PC-3 (cell line): ENCODE data around the gene PDCD11. TPM values are rescaled to one million over a fixed set of nuclear protein-coding genes. Genes with fewer than 3 reads are reported as not detected.

Source experiments
- ATAC-seq: fragments of 200-7000 bp; cut with Tn5 transposase; 2 replicates; pipeline ENCODE4 v1.9.1; 2020; ENCODE audit warnings: mild to moderate bottlenecking, moderate library complexity
- BruUV-seq: library from RNA; stranded (reverse); fragments of 400-500 nt; replicated peaks from 2 replicates; lab custom pipeline; 2021; lab: Mats Ljungman, UMichigan
- CTCF ChIA-PET: fragments of 300-600 bp; sonication (Branson Sonifier 250); formaldehyde crosslinking; loops from one replicate; lab custom pipeline; 2022; ENCODE audit warnings: antibody characterized with exemption; lab: Charles Lee
- POLR2A ChIA-PET: fragments of 300-600 bp; sonication (Branson Sonifier 250); formaldehyde crosslinking; loops from one replicate; lab custom pipeline; 2022; ENCODE audit warnings: antibody characterized with exemption; ENCODE audit not compliant: unreplicated experiment; lab: Charles Lee
- DNase-seq: peaks from one replicate; pipeline ENCODE4 v3.0.0-alpha.2; 2015
- H2AFZ ChIP-seq: fragments of 300-600 bp; sonication (generic); 2 replicates; pipeline ENCODE4 v1.6.0; 2016; ENCODE audit warnings: antibody characterized with exemption, low read length
- H3F3A ChIP-seq: fragments of 300-600 bp; sonication (generic); one replicate; pipeline ENCODE4 v1.6.0; 2017; ENCODE audit warnings: antibody characterized with exemption, low read length, control low read depth, mild to moderate bottlenecking; ENCODE audit not compliant: unreplicated experiment
- H3K27ac ChIP-seq: fragments of 300-600 bp; sonication (generic); 2 replicates; pipeline ENCODE4 v1.5.1; 2016; ENCODE audit warnings: mild to moderate bottlenecking, low read length
- H3K27me3 ChIP-seq: fragments of 300-600 bp; sonication (generic); 2 replicates; pipeline ENCODE4 v1.6.1; 2016; ENCODE audit warnings: low read length, mixed read lengths
- H3K36me3 ChIP-seq: fragments of 300-600 bp; sonication (generic); 2 replicates; pipeline ENCODE4 v1.6.1; 2016; ENCODE audit warnings: low read depth, mixed run types, low read length, mixed read lengths
- H3K4me1 ChIP-seq: fragments of 300-600 bp; sonication (generic); 2 replicates; pipeline ENCODE4 v1.5.1; 2016; ENCODE audit warnings: low read length; ENCODE audit not compliant: insufficient read depth
- H3K4me2 ChIP-seq: fragments of 300-600 bp; sonication (generic); 2 replicates; pipeline ENCODE4 v1.6.0; 2016; ENCODE audit warnings: low read length
- H3K4me3 ChIP-seq: fragments of 300-600 bp; sonication (generic); 2 replicates; pipeline ENCODE4 v1.5.1; 2016; ENCODE audit warnings: mild to moderate bottlenecking, low read length, mixed read lengths
- H3K79me2 ChIP-seq: fragments of 300-600 bp; sonication (generic); 2 replicates; pipeline ENCODE4 v1.6.1; 2017; ENCODE audit warnings: low read length, mixed read lengths
- H3K9ac ChIP-seq: fragments of 300-600 bp; sonication (generic); 2 replicates; pipeline ENCODE4 v1.6.0; 2016; ENCODE audit warnings: mild to moderate bottlenecking, low read length
- H3K9me2 ChIP-seq: fragments of 300-600 bp; sonication (generic); replicated peaks from 2 replicates; pipeline ENCODE4 v1.6.1; 2016; ENCODE audit warnings: mixed run types, low read length, mixed read lengths
- H3K9me3 ChIP-seq: fragments of 300-600 bp; sonication (generic); 2 replicates; pipeline ENCODE4 v1.6.1; 2016; ENCODE audit warnings: low read length, mixed read lengths
- H4K20me1 ChIP-seq: fragments of 300-600 bp; sonication (generic); 2 replicates; pipeline ENCODE4 v1.6.1; 2016; ENCODE audit warnings: low read length, mixed read lengths
- CTCF ChIP-seq: fragments of 300-600 bp; sonication (generic); conservative IDR thresholded peaks from 2 replicates; pipeline ENCODE4 v1.5.1; 2017; ENCODE audit warnings: antibody characterized with exemption, low read depth, mild to moderate bottlenecking, low read length
- EZH2 ChIP-seq: fragments of 300-600 bp; sonication (generic); IDR thresholded peaks from one replicate; pipeline ENCODE4 v1.6.1; 2017; ENCODE audit warnings: antibody characterized with exemption, mild to moderate bottlenecking, low read length; ENCODE audit not compliant: unreplicated experiment
- EZH2phosphoT487 ChIP-seq: fragments of 300-600 bp; sonication (generic); IDR thresholded peaks from 2 replicates; pipeline ENCODE4 v1.6.1; 2018; ENCODE audit warnings: mild to moderate bottlenecking, antibody characterized with exemption, low read length, borderline replicate concordance
- intact Hi-C: fragments of 100-400 bp; cut with micrococcal nuclease; formaldehyde crosslinking; loops from 2 replicates; pipeline ENCODE4 v1.9.0; 2023
- total RNA-seq: library from RNA; depleted of rRNA; stranded (reverse); fragments of >200 nt; gene quantifications from 2 replicates; pipeline ENCODE4 v1.2.3, GENCODE V29; 2014

The PDCD11 gene
- total RNA-seq, 1 experiment from 2014 or later: 41.9 TPM

GRCh38 chr10:103458720-103459119 is 62.3 kb downstream of the PDCD11 start, which contains the start of gene CALHM1:
Gene CALHM1 (minus strand): TSS chr10:103458900. CDS start chr10:103458751, 149 bp downstream.
- intact Hi-C loops: no loop called here
- H3K9me2 ChIP-seq: no peaks in the 10 kb centered on the region
- no peak within 1 kb of the TSS for H3K4me3 ChIP-seq
- no peaks in the 10 kb centered on the region for H3K9me3 ChIP-seq
- ChIA-PET POLR2A (no interaction called here), CTCF (no interaction called here)
- no peaks in the 10 kb centered on the region for H3K79me2 ChIP-seq
- no peaks in the 10 kb centered on the region for H3K36me3 ChIP-seq
- ATAC-seq: no peak
- no peaks in the 10 kb centered on the region for H4K20me1 ChIP-seq
- TF ChIP-seq EZH2 (no peak), CTCF (no peak), EZH2phosphoT487 (no peak)
- H3K27ac ChIP-seq: no peak within 1 kb of the TSS
- H3F3A ChIP-seq: no peaks in the 10 kb centered on the region
- DNase-seq: no peak
- BruUV-seq: no TSS peak
- no peak within 1 kb of the TSS for H3K4me2 ChIP-seq
- no peaks in the 10 kb centered on the region for H3K27me3 ChIP-seq
- H3K9ac ChIP-seq: no peak within 1 kb of the TSS
- no peak within 1 kb of the TSS for H2AFZ ChIP-seq
- no peaks in the 10 kb centered on the region for H3K4me1 ChIP-seq

GRCh38 chr10:103459615-103460014 is 63.2 kb downstream of the PDCD11 start:
- no peak overlapping the region for H3K9ac ChIP-seq
- H3K79me2 ChIP-seq: no peaks in the 10 kb centered on the region
- H2AFZ ChIP-seq: no peak overlapping the region
- no peak overlapping the region for H3K4me2 ChIP-seq
- no peaks in the 10 kb centered on the region for H3K27me3 ChIP-seq
- intact Hi-C loops: no loop called here
- H3K4me3 ChIP-seq: no peak overlapping the region
- no peaks in the 10 kb centered on the region for H3K9me3 ChIP-seq
- no peak overlapping the region for H3K27ac ChIP-seq
- no peaks in the 10 kb centered on the region for H3K4me1 ChIP-seq
- ChIA-PET POLR2A (no interaction called here), CTCF (no interaction called here)
- no TSS peak for BruUV-seq
- H3K9me2 ChIP-seq: no peaks in the 10 kb centered on the region
- no peaks in the 10 kb centered on the region for H3K36me3 ChIP-seq
- H4K20me1 ChIP-seq: no peaks in the 10 kb centered on the region
- no peak for DNase-seq
- H3F3A ChIP-seq: no peaks in the 10 kb centered on the region
- no peak for ATAC-seq
- TF ChIP-seq EZH2 (no peak), EZH2phosphoT487 (no peak), CTCF (no peak)

GRCh38 chr10:103463499-103463898 is 67.1 kb downstream of the PDCD11 start:
- no peak overlapping the region for H3K4me2 ChIP-seq
- no peaks in the 10 kb centered on the region for H3K36me3 ChIP-seq
- H3K27me3 ChIP-seq: no peaks in the 10 kb centered on the region
- intact Hi-C loops: no loop called here
- no peak overlapping the region for H2AFZ ChIP-seq
- H3K9me3 ChIP-seq: no peaks in the 10 kb centered on the region
- CTCF ChIA-PET: no interaction called here
- no peak overlapping the region for H3K4me3 ChIP-seq
- H3K9me2 ChIP-seq: no peaks in the 10 kb centered on the region
- H3K9ac ChIP-seq: no peak overlapping the region
- BruUV-seq: no TSS peak
- H3K4me1 ChIP-seq: no peaks in the 10 kb centered on the region
- POLR2A ChIA-PET: no interaction called here
- H3K27ac ChIP-seq: no peak overlapping the region
- no peaks in the 10 kb centered on the region for H3K79me2 ChIP-seq
- no peaks in the 10 kb centered on the region for H3F3A ChIP-seq
- TF ChIP-seq EZH2 (no peak), EZH2phosphoT487 (no peak), CTCF (no peak)
- ATAC-seq (no peak), DNase-seq (no peak)
- H4K20me1 ChIP-seq: no peaks in the 10 kb centered on the region
